Common myeloid progenitor, CD34-positive (primary cell): Measurements from ENCODE around the gene ACSL6.

Experiments used
- CTCF ChIA-PET: fragments of 350-600 bp; sonication (Branson Sonifier 250); formaldehyde crosslinking; loops from one replicate; lab custom pipeline; 2021; ENCODE audit warnings: antibody characterized with exemption; lab: Charles Lee
- POLR2A ChIA-PET: fragments of 350-600 bp; sonication (Branson Sonifier 250); formaldehyde crosslinking; loops from one replicate; lab custom pipeline; 2021; ENCODE audit warnings: antibody characterized with exemption; lab: Charles Lee
- DNase-seq, 3 donors: peaks; one replicate each; pipeline versions ENCODE4 v3.0.0 to v3.0.0-alpha.2; 2013
- H3K27ac ChIP-seq, 2 experiments: 1 replicate in 1 of 2; 2 replicates in 1 of 2; pipeline ENCODE4 v1.7.0; 2013; ENCODE audit warnings: inconsistent platforms in 2 of 2, low read length in 2 of 2, mild to moderate bottlenecking in 2 of 2, low read depth in 1 of 2, moderate library complexity in 1 of 2; ENCODE audit not compliant: severe bottlenecking in 2 of 2, insufficient read depth in 1 of 2, poor library complexity in 1 of 2
- H3K27me3 ChIP-seq, 5 experiments: replicated peaks in 2 of 5; 1 replicate in 3 of 5; 2 replicates in 2 of 5; pipeline versions ENCODE4 v1.6.1 to v1.7.0; 2013; ENCODE audit warnings: low read length in 4 of 5, mild to moderate bottlenecking in 2 of 5, moderate library complexity in 2 of 5, inconsistent platforms in 1 of 5; ENCODE audit not compliant: insufficient read depth in 5 of 5, control insufficient read depth in 4 of 5
- H3K36me3 ChIP-seq, 4 experiments: 1 replicate in 2 of 4; 2 replicates in 2 of 4; pipeline versions ENCODE4 v1.6.1 to v1.7.0; 2013; ENCODE audit warnings: low read length in 3 of 4, control low read depth in 1 of 4, mild to moderate bottlenecking in 1 of 4; ENCODE audit not compliant: control insufficient read depth in 4 of 4, insufficient read depth in 4 of 4
- H3K4me1 ChIP-seq, 4 experiments: 1 replicate in 3 of 4; 2 replicates in 1 of 4; pipeline versions ENCODE4 v1.6.1 to v1.7.1; 2013; ENCODE audit warnings: low read length in 3 of 4, mild to moderate bottlenecking in 3 of 4, control low read depth in 1 of 4, inconsistent platforms in 1 of 4, moderate library complexity in 1 of 4; ENCODE audit not compliant: control insufficient read depth in 4 of 4, insufficient read depth in 4 of 4; ENCODE audit errors: control extremely low read depth in 1 of 4
- H3K4me3 ChIP-seq, 7 experiments: 1 replicate in 4 of 7; 2 replicates in 3 of 7; pipeline versions ENCODE4 v1.5.1 to v1.7.0; 2013; ENCODE audit warnings: mild to moderate bottlenecking in 7 of 7, low read length in 6 of 7, moderate library complexity in 6 of 7, inconsistent platforms in 2 of 7, low read depth in 2 of 7, control low read depth in 1 of 7; ENCODE audit not compliant: insufficient read depth in 4 of 7, control insufficient read depth in 1 of 7; ENCODE audit errors: extremely low read depth in 1 of 7
- H3K9me3 ChIP-seq, 5 experiments: 1 replicate in 4 of 5; 2 replicates in 1 of 5; pipeline versions ENCODE4 v1.6.1 to v1.7.1; 2013; ENCODE audit warnings: low read length in 4 of 5, mild to moderate bottlenecking in 2 of 5, inconsistent platforms in 1 of 5, low read depth in 1 of 5, moderate library complexity in 1 of 5; ENCODE audit not compliant: control insufficient read depth in 4 of 5, insufficient read depth in 2 of 5; ENCODE audit errors: control extremely low read depth in 1 of 5
- WGBS: methylation state at CpG from one replicate; pipeline ENCODE4 v1.1.5; 2013; ENCODE audit not compliant: insufficient coverage; 5-methylcytosine and 5-hydroxymethylcytosine counted together

The ACSL6 gene

DNA sequence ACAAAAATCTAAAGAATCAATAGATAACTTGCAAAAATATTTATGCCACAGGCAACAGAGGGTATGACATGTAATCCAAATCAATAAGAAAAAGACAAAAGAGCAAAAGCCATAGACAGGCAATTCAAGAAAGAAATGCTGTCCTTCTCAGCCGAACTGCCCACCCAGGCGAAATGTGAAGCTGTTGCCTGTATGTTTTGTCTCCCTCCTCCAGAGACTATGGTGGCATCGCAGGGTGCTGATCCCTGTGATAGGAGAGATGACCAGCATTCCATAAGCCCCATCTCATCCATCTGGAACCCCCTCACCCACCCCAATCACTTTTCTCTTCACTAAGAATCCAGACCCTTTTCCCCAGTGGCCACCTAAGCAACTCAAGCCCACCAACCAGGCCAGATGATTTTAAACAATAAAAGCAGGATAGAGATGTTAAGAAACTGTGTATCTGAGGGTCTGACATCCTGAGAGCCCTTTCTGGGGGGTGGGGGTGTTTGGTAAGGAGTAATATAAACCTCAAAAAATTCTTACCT lies 5.3 kb upstream of the ACSL6 start:
- 100% methylated on average over 2 of the region's 3 CpGs for WGBS
- H3K9me3 ChIP-seq: no peaks in the 10 kb centered on the region
- no peak for DNase-seq
- no peak overlapping the region for H3K27ac ChIP-seq
- H3K27me3 ChIP-seq: peaks cover 0 to 12% (median 7%) of the 10 kb centered on the region in 5 experiments
- H3K36me3 ChIP-seq: no peaks in the 10 kb centered on the region
- H3K4me3 ChIP-seq: no peak overlapping the region
- peaks cover 2 to 26% (median 13%) of the 10 kb centered on the region in 4 experiments for H3K4me1 ChIP-seq
- CTCF ChIA-PET: interaction anchor here (0.6 kb wide), 1 partner anchor 95 kb away, joined by 3 read pairs; no protein-coding TSS in a partner anchor
- POLR2A ChIA-PET: no interaction called here

DNA sequence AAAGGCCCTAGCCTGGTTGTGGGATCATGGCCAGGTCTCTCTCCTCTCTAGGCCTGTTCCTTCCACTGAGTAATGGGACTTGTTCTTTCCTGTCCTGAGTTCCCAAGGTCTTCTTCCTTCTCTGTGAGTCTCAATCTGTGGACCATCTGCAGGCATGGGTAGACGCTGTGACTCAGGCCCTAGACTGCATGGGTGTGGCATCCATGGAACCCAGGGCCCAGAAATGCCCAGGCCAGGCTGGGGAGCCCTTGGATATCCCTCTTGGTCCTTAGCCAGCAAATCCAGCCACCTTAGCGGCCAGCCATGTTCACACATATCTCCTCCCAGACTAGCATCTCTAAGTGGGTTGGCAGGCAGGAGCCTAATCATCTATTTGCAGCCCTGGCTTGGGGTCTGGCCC lies 2.3 kb upstream of the ACSL6 start:
- Histone ChIP-seq H3K36me3 (no peaks in the 10 kb centered on the region), H3K27ac (no peak overlapping the region), H3K9me3 (no peaks in the 10 kb centered on the region), H3K4me3 (no peak overlapping the region), H3K27me3 (peaks cover 0 to 40% (median 18%) of the 10 kb centered on the region in 5 experiments), H3K4me1 (peaks cover 2 to 37% (median 23%) of the 10 kb centered on the region in 4 experiments)
- ChIA-PET POLR2A (no interaction called here), CTCF (interaction anchor here (2.7 kb wide), 1 partner anchor 50 kb away, joined by 7 read pairs; no protein-coding TSS in a partner anchor)
- WGBS: 100% methylated on average over 1 of the region's 2 CpGs
- no peak for DNase-seq

DNA sequence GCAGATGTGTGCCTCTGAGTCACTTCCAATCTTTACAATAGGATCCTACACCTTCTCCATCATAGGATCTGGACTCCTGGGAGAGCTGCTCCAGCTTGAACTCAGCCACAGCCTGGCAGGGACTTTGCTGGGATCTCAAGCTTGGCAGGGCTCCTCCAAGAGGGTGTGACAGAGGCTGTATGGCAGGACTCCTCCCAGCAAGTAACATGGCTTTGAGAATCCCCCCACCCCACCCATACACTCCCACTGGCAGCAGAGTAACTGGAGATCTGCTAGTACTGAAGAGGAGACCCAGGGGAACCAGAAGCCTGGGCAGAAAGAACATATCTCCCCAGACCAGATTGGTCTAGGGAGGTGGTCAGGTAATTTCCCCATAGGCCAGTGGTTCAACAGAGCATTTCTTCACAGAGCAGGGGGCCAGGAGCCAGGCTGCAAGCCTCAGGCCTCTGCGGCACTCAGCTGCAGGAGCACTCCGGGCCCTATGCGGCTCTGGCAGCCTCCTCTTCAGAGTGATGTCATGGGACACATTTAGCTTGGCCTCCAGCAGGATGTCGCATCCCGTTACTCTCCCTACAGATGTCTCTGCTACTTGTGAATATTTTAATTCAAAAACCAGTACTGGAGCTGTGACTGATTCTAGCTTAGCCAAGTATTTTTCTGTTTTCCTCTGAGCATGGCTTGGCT lies 1.7 kb upstream of the ACSL6 start:
- WGBS: 87% methylated on average over 5 of the region's 5 CpGs
- H3K4me3 ChIP-seq: no peak overlapping the region
- POLR2A ChIA-PET: interaction anchor here (1.0 kb wide), 1 partner anchor 8 kb away, joined by 3 read pairs; no protein-coding TSS in a partner anchor
- no peaks in the 10 kb centered on the region for H3K36me3 ChIP-seq
- H3K27me3 ChIP-seq: peaks cover 0 to 41% (median 18%) of the 10 kb centered on the region in 5 experiments
- H3K27ac ChIP-seq: no peak overlapping the region
- CTCF ChIA-PET: interaction anchor here (0.7 to 2.7 kb wide), 8 partner anchors 11 to 592 kb away, joined by 3 to 7 read pairs (median 3); no protein-coding TSS in a partner anchor
- H3K4me1 ChIP-seq: peaks cover 2 to 34% (median 21%) of the 10 kb centered on the region in 4 experiments
- no peak for DNase-seq
- H3K9me3 ChIP-seq: no peaks in the 10 kb centered on the region

DNA sequence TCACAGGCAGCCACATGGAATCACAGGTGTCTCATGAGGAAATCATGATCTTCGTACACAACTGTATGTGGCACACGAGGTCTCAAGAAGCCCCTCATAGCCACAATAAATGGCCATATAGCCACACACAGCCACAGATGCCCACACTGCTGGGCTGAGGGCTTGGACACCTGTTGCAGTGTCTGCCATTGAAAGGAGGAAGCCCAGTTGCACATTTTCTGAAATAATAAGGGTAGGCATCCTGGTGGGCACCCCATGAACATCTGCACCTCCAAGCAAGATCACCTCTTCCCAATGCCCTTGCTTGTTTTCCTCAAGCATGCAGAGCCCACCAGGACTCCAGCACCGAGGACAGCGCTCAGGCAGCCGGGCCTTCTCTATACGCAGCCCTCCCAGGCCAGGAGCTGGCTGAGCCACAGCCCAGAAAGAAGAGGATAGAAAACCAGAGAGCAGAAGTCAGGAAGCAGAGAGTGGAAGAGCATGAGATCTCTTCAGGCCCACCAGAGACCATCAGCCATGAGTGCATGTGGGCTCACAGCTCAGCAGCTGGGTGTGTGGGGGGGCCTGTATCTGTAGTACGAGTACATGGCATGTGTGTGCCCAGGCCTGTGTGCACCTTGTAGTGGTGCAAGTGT lies 1.0 kb upstream of the ACSL6 start:
- Histone ChIP-seq H3K4me3 (no peak overlapping the region), H3K9me3 (no peaks in the 10 kb centered on the region), H3K27me3 (peaks cover 0 to 41% (median 18%) of the 10 kb centered on the region in 5 experiments), H3K27ac (no peak overlapping the region), H3K36me3 (no peaks in the 10 kb centered on the region), H3K4me1 (peaks cover 0 to 27% (median 15%) of the 10 kb centered on the region in 4 experiments)
- ChIA-PET POLR2A (interaction anchor here (1.0 kb wide), 1 partner anchor 9 kb away, joined by 3 read pairs; no protein-coding TSS in a partner anchor), CTCF (interaction anchor here (0.7 to 2.7 kb wide), 10 partner anchors 9 to 591 kb away, joined by 3 to 7 read pairs (median 3); no protein-coding TSS in a partner anchor)
- WGBS: 47% methylated on average over 5 of the region's 7 CpGs
- peak; percentile 61 to 84 (median 83) for DNase-seq

DNA sequence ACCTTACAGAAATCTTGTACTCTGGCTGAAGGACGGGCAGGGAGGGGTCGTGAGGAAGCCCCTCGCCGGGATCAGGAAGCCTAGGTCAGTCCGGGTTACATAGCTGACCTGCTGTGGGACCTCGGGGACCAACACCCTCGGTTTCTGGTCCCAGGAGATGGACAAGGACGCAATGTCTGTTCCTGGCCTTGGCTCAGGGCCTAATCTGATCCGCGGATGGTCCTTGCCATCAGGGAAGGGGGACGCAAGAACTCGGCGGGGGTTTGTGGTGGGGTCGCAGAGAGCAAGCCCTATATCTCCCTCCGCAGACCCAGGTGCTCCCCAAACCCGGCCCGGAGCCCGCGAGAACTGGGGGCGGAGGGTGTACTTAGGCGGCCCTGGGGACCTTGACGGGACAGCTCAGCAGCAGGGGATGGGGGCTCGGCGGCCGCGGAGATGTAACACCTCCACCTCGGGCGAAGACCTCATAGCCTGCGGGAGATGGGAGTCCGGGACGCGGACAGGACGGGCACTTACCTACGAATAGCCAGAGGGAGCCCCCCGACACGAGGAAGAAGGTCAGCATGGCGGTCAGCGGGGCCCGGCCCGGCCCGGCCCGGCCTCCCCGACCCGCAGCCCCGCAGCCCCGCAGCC lies 353 bp downstream of the ACSL6 start:
- no peaks in the 10 kb centered on the region for H3K36me3 ChIP-seq
- POLR2A ChIA-PET: no interaction called here
- WGBS: 18% methylated on average over 42 of the region's 46 CpGs

DNA sequence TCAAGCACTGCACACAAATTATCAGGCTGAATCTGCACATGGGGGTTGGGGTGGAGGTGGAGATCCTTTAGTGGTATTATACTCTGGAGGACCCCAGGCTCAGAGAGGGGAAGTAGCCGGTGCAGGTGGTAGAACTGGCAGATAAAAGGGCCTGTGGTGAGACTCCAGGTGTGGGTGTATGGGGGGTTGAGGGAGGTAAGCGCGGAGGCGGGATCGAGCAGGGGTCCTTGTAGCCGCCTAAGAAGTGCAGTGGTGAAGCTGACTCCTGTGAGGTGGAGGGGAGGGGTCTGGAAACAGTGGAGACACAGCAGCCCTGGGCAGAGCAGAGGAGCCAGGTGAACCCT lies 841 bp downstream of the ACSL6 start:
- POLR2A ChIA-PET: no interaction called here

More for the DNA sequence above, 353 bp downstream of the ACSL6 start:
- Histone ChIP-seq H3K9me3 (no peaks in the 10 kb centered on the region), H3K4me1 (peaks cover 0 to 14% (median 13%) of the 10 kb centered on the region in 4 experiments), H3K4me3 (peak overlapping the region in 6 of 7 experiments; percentile 16 to 72 (median 52)), H3K27me3 (peaks cover 0 to 41% (median 18%) of the 10 kb centered on the region in 5 experiments), H3K27ac (no peak overlapping the region)
- CTCF ChIA-PET: interaction anchor here (0.8 to 8.1 kb wide), 10 partner anchors 13 to 588 kb away, joined by 3 to 126 read pairs (median 4); no protein-coding TSS in a partner anchor
- no peak for DNase-seq

More for the DNA sequence above, 841 bp downstream of the ACSL6 start:
- H3K4me3 ChIP-seq: no peak overlapping the region
- no peaks in the 10 kb centered on the region for H3K36me3 ChIP-seq
- no peak for DNase-seq
- H3K9me3 ChIP-seq: no peaks in the 10 kb centered on the region
- H3K4me1 ChIP-seq: peaks cover 0 to 14% (median 13%) of the 10 kb centered on the region in 4 experiments
- H3K27me3 ChIP-seq: peaks cover 0 to 41% (median 18%) of the 10 kb centered on the region in 5 experiments
- H3K27ac ChIP-seq: no peak overlapping the region
- CTCF ChIA-PET: interaction anchor here (0.8 to 8.1 kb wide), 11 partner anchors 13 to 588 kb away, joined by 3 to 126 read pairs (median 4); no protein-coding TSS in a partner anchor
- 86% methylated on average over 5 of the region's 6 CpGs for WGBS
